Measurements from ENCODE around the gene LARGE1. TPM values are rescaled to one million over a fixed set of nuclear protein-coding genes. Genes with fewer than 3 reads are reported as not detected.
"Not testable (repeated sequence)": the region's sequence is repeated elsewhere in the genome, so short reads cannot be mapped to it uniquely, and the experiment has no call there.

Gene LARGE1
- total RNA-seq, 1 experiment from 2014 or later: 1.0 TPM

DNA sequence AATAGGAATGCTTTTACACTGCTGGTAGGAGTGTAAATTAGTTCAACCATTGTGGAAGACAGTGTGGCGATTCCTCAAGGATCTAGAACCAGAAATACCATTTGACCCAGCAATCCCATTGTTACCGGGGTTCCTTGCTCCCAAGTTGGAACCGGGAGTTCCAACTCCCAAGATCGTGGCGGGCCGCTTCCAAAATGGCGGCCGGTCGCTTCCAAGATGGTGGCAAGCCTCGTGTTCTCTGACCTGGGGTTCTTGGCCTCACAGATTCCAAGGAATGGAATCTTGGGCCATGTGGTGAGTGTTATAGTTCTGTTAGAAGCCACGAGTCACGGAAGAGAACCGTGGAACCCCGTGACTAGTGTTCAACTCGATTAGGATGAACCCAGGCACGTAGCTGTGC lies 62.5 kb downstream of the LARGE1 start:
- DNase-seq (ENCODE audit: low read depth): not testable (repeated sequence)

- no peak for DNase-seq (ENCODE audit: low read depth)
Measured at GRCh38 chr22:33854724-33855123, 65.6 kb downstream of the LARGE1 start.

DNA sequence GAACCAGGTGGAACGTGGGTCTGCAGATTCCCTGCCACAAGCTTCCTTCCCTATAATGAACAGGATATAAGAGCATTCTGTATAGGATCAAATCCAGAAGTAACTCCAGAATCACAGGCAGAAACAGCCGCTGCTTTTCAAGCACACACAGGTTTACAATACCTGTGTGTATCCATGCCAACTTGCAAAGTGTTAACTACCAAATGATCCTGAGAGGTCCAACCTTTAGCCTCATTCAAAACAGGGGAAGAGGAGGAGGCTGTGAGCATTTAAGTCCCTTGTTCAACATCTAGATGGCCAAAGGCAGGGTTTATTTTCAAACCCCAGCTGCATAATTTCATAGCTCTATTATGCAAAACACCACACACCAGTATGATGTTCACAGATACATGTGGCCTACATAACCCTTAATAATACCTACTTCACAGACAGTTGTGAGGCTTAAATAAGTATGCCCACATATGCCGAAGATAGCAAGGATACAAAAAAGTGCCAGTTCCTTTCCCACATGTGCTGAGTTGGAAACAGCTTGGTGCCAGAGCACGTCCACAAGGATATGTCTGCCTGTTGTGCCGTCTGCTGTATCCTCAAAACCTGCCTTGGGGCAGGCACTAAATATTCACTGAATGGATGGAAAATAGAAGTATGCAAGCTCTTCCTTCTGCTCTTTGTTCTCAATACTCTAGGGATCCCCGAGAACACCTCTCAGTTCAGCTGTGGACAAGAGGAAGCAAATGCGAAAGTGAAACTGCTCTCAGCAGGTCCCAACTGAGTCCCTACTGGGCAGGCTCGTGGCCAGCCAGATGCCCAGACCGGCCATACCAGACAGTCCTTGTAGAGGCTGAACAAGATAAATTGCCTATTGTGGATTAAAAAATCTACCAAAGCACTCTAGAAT lies 66.8 kb downstream of the LARGE1 start:
- peak; percentile 68 for DNase-seq (ENCODE audit: low read depth)

- no peak for DNase-seq (ENCODE audit: low read depth)
Measured at GRCh38 chr22:33851821-33852384, 68.4 kb downstream of the LARGE1 start.

- DNase-seq (ENCODE audit: low read depth): no peak
Measured at GRCh38 chr22:33851240-33851639, 69.0 kb downstream of the LARGE1 start.

DNA sequence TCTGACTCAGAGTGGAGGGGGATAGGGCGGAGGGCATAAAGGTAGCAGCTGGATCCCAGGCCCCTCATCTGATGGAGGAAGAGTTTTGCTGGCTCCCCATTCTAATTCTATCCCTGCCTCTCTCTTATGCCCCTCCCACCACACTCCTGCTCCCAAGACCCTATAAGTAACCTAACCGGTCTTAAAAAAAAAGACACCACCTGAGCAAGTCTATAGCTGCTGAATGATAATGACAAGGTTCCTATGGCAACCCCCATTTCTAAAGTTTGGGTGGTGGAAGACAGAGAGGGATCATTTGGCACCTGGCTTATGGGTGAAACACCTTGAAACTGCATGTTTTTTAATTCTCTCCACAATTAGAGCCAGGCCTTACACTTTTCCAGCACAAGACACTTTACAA lies 69.6 kb downstream of the LARGE1 start:
- DNase-seq (ENCODE audit: low read depth): no peak

GRCh38 chr22:33850193-33850592 lies 70.1 kb downstream of the LARGE1 start:
- DNase-seq (ENCODE audit: low read depth): no peak

DNA sequence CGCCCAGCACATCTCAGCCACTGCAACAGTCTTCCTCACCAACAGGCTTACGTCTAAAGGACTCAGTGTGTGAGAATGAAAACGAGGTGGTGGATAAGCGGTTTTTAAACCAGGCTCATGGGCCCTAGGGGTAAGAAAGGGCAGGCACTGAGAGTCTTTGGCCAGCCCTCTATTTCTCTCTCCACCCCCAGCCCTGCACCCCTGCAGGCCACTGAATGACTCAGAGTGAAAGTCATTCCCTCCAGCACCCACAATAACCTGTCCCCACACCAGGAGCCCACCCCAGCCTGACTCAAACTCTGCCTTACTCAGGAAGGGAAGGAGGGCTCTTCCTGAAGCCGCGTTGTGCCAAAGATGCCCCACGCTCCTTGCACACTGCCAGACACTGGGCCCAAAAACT lies 72.0 kb downstream of the LARGE1 start:
- peak; percentile 71 for DNase-seq (ENCODE audit: low read depth)

GRCh38 chr22:33844273-33844672 lies 76.0 kb downstream of the LARGE1 start:
- DNase-seq (ENCODE audit: low read depth): no peak

DNA sequence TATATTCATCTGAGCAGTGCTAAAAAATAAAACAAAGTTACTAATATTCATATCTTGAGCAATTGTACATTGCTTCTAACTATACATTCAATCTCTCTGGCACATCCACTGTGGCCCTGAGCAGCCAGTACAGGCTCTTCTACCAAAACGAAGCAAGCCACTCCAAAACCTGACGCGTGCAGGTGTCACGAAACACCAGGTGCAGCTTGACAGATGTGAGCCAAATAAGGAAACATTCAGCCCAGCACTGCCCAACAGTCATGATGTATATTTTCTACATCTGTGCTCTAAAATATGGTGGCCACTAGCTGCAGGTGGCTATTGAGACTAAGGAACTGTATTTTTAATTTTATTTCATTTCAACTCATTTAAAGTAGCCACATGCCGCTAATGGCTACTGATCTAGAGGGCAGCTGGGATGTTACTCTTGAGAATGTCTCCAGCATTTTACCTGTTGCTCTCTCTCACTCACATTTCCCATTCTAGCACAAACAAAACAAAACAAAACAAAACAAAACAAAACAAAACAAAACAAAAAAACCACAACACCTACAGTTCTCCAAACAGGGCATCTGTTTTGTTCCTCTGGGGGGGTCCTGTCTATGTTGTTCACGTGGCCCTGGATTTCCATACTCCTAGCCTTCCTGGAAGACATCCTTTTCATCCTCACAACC lies 77.7 kb downstream of the LARGE1 start:
- DNase-seq (ENCODE audit: low read depth): no peak

DNA sequence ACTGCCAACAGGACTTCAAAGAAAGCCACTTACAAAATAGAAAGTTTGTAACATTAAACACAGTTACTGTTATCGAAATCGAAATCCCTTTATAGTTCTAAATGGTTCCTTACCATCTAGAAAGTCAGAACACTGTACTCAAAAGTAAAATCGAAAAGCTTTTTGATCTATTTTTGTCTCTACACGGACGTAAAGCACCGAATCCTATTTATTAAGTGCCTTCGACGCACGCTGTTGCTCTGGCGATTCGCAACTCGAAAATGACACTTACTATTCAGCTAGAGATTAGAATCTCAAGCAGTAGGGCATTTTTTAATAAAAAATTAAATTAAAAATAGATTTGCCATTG lies 78.3 kb downstream of the LARGE1 start:
- DNase-seq (ENCODE audit: low read depth): no peak

GRCh38 chr22:33841281-33842005 lies 78.8 kb downstream of the LARGE1 start:
- no peak for DNase-seq (ENCODE audit: low read depth)

- no peak for DNase-seq (ENCODE audit: low read depth)
Measured at GRCh38 chr22:33838644-33839043, 81.6 kb downstream of the LARGE1 start.

- no peak for DNase-seq (ENCODE audit: low read depth)
Measured at GRCh38 chr22:33837826-33838225, 82.5 kb downstream of the LARGE1 start.

DNA sequence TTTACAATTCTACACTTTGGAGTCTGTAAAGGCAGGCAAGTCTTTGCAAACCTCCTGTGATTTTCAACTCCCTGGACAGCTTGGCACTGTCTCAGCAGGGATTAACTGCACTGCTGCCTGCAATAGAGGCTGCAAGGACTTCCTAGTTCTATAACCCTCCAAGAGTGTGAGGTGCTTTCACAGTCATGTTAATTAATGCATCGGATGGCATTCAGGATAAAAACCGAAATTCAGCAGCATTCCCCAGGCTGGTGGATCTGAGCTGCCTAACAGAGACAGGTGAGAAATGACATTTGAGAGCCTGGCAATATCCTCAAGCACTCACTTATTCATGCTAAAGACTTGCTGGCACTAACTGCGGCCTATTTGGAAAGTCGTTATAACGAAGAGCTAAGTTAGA lies 85.0 kb downstream of the LARGE1 start:
- DNase-seq (ENCODE audit: low read depth): no peak

- DNase-seq (ENCODE audit: low read depth): no peak
Measured at GRCh38 chr22:33832558-33833151, 87.6 kb downstream of the LARGE1 start.

- DNase-seq (ENCODE audit: low read depth): no peak
Measured at GRCh38 chr22:33831651-33832050, 88.6 kb downstream of the LARGE1 start.

DNA sequence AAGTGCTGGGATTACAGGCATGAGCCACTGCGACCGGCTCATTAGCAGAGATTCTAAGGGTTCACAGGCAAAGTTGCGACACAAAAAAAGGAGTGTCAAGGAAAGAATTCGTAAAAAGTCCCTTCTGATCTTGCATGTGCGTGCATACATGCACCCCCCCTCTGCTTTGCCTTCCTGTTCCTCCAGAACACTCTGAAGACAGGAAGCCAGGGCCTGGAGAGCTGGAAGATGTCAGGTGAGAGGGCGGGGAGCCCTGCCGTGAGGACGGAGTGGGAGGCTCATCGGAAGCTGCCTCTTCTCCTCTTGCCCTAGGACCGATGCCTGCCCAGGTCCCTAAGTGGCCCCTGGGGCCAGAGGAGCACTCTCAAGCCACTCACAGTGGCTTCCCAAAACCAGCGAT lies 89.1 kb downstream of the LARGE1 start:
- DNase-seq (ENCODE audit: low read depth): no peak

DNA sequence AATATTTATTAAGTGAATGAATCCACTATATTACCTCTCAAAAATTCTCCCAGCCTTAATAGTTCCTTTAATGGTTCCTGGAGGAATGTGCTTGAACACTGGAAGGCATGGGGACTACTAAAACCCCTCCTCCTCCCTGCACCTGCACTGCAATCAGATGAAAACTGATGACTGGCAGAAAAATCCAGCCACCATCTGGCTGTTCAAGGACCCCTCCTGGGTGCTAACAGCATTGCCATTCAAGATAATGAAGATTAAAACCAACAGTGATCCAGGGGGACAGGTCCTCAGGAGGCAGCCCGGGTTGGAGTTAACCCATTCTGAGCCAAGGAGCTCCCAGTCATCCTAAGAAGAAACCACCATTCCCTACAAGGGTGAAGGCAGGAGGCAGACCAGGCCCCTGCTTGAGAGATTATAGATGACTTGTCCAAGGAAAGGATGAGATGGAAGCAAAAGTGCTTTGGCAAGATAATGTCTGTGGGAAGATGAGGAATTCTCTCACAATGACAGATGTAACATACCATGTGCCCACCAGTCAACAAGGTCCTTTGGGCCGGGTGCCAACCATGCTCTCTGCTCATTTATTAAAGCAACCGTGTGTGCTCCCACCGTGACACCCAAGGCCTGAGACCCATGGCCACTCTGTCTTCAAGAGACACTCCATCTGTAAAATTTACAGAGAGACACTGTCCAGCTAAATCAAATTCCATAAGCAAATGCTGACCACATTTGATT lies 90.6 kb downstream of the LARGE1 start:
- no peak for DNase-seq (ENCODE audit: low read depth)

DNA sequence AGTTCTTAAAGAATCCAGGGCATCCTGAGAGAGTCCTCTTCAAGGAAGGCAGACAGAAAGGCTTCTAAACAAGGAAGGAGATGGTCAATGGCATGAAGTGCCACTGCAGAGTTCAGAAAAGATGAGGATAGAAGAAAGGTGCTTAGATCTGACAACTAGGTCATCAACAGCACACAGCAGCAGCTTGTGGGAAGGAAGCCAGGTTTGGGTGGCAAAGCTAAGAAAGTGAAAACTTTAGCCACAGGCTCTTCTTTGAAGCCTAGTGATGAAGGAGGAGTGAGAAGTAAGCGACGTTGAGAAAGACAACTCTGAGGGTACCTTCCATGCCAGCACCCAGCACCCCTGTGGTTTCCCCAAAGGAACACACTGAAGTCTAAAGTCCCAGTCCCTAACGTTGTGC lies 92.0 kb downstream of the LARGE1 start:
- no peak for DNase-seq (ENCODE audit: low read depth)

- DNase-seq (ENCODE audit: low read depth): no peak
Measured at GRCh38 chr22:33825761-33826160, 94.5 kb downstream of the LARGE1 start.
